WTC11 (cell line): Measurements from ENCODE around the gene FGFR4. TPM values are rescaled to one million over a fixed set of nuclear protein-coding genes. Genes with fewer than 3 reads are reported as not detected.

Experiments
- ATF1 ChIP-seq: sonication (generic); formaldehyde crosslinking; IDR thresholded peaks from 2 replicates; pipeline ENCODE4 v1.8.1; 2023; ENCODE audit warnings: mild to moderate bottlenecking, moderate library complexity, missing genetic modification reagents
- EMX1 ChIP-seq: fragments of 250-450 bp; sonication (Bioruptor Pico); IDR thresholded peaks from 2 replicates; pipeline ENCODE4 v1.8.0; 2021; ENCODE audit warnings: mild to moderate bottlenecking
- ESRRA ChIP-seq: sonication (generic); formaldehyde crosslinking; IDR thresholded peaks from 2 replicates; pipeline ENCODE4 v1.8.1; 2022; ENCODE audit warnings: mild to moderate bottlenecking, missing genetic modification reagents, borderline replicate concordance
- FOXK1 ChIP-seq: sonication (generic); formaldehyde crosslinking; IDR thresholded peaks from 2 replicates; pipeline ENCODE4 v1.8.0; 2022; ENCODE audit warnings: mild to moderate bottlenecking, moderate library complexity, missing genetic modification reagents
- FOXP1 ChIP-seq: sonication (generic); formaldehyde crosslinking; IDR thresholded peaks from 2 replicates; pipeline ENCODE4 v1.8.0; 2022; ENCODE audit warnings: missing genetic modification reagents, mild to moderate bottlenecking, moderate library complexity, borderline replicate concordance
- IRF2 ChIP-seq: sonication (generic); formaldehyde crosslinking; IDR thresholded peaks from 2 replicates; pipeline ENCODE4 v1.8.0; 2022; ENCODE audit warnings: low read depth, missing genetic modification reagents, borderline replicate concordance
- KAT7 ChIP-seq: sonication (generic); formaldehyde crosslinking; IDR thresholded peaks from 2 replicates; pipeline ENCODE4 v1.8.1; 2023; ENCODE audit warnings: missing genetic modification reagents, mild to moderate bottlenecking, borderline replicate concordance
- PRRX2 ChIP-seq: fragments of 250-450 bp; sonication (Bioruptor Pico); IDR thresholded peaks from 2 replicates; pipeline ENCODE4 v1.8.0; 2021; ENCODE audit warnings: mild to moderate bottlenecking
- SMAD4 ChIP-seq: sonication (generic); formaldehyde crosslinking; IDR thresholded peaks from 2 replicates; pipeline ENCODE4 v1.8.0; 2022; ENCODE audit warnings: mild to moderate bottlenecking, missing genetic modification reagents
- TEAD4 ChIP-seq: sonication (generic); formaldehyde crosslinking; IDR thresholded peaks from 2 replicates; pipeline ENCODE4 v1.8.0; 2022; ENCODE audit warnings: mild to moderate bottlenecking, missing genetic modification reagents
- ZNF317 ChIP-seq: sonication (generic); formaldehyde crosslinking; IDR thresholded peaks from 2 replicates; pipeline ENCODE4 v1.8.1; 2023; ENCODE audit warnings: low read depth, mild to moderate bottlenecking, moderate library complexity, missing genetic modification reagents, borderline replicate concordance
- total RNA-seq: library from RNA; stranded (reverse); gene quantifications from 3 replicates; pipeline ENCODE4 v1.2.3, GENCODE V29; 2021
- TF ChIP-seq, protein P1 (sequence below): sonication (generic); formaldehyde crosslinking; IDR thresholded peaks from 2 replicates; pipeline ENCODE4 v1.8.0; 2022; ENCODE audit warnings: mild to moderate bottlenecking, missing genetic modification reagents
- TF ChIP-seq, protein P2 (sequence below): sonication (generic); formaldehyde crosslinking; IDR thresholded peaks from 2 replicates; pipeline ENCODE4 v1.8.0; 2023; ENCODE audit warnings: mild to moderate bottlenecking, missing genetic modification reagents
- TF ChIP-seq, protein P3 (sequence below): fragments of 250-450 bp; sonication (Bioruptor Pico); IDR thresholded peaks from 2 replicates; pipeline ENCODE4 v1.9.0; 2021; ENCODE audit warnings: mild to moderate bottlenecking
- TF ChIP-seq, protein P4 (sequence below): sonication (generic); formaldehyde crosslinking; IDR thresholded peaks from 2 replicates; pipeline ENCODE4 v1.8.1; 2022; ENCODE audit warnings: missing genetic modification reagents, borderline replicate concordance
- TF ChIP-seq, protein P5 (sequence below): fragments of 250-450 bp; sonication (Bioruptor Pico); conservative IDR thresholded peaks from 2 replicates; pipeline ENCODE4 v1.9.0; 2021; ENCODE audit warnings: mild to moderate bottlenecking
- TF ChIP-seq, protein P6 (sequence below): fragments of 250-450 bp; sonication (Bioruptor Pico); IDR thresholded peaks from 2 replicates; pipeline ENCODE4 v1.9.0; 2021; ENCODE audit warnings: mild to moderate bottlenecking
- TF ChIP-seq, protein P7 (sequence below): fragments of 250-450 bp; sonication (Bioruptor Pico); IDR thresholded peaks from 2 replicates; pipeline ENCODE4 v1.9.0; 2021; ENCODE audit warnings: moderate library complexity, mild to moderate bottlenecking, inconsistent platforms, borderline replicate concordance
- TF ChIP-seq, protein P8 (sequence below): fragments of 200-600 bp; IDR thresholded peaks from 2 replicates; pipeline ENCODE4 v1.8.0; 2022; ENCODE audit warnings: antibody characterized with exemption
- TF ChIP-seq, protein P9 (sequence below): sonication (generic); formaldehyde crosslinking; IDR thresholded peaks from 2 replicates; pipeline ENCODE4 v1.8.1; 2022; ENCODE audit warnings: mild to moderate bottlenecking, missing genetic modification reagents, moderate library complexity, borderline replicate concordance
- TF ChIP-seq, protein P10 (sequence below): sonication (generic); formaldehyde crosslinking; IDR thresholded peaks from 2 replicates; pipeline ENCODE4 v1.8.0; 2022; ENCODE audit warnings: mild to moderate bottlenecking, missing genetic modification reagents

Gene FGFR4
- total RNA-seq, 1 experiment from 2014 or later, result 108 TPM

DNA sequence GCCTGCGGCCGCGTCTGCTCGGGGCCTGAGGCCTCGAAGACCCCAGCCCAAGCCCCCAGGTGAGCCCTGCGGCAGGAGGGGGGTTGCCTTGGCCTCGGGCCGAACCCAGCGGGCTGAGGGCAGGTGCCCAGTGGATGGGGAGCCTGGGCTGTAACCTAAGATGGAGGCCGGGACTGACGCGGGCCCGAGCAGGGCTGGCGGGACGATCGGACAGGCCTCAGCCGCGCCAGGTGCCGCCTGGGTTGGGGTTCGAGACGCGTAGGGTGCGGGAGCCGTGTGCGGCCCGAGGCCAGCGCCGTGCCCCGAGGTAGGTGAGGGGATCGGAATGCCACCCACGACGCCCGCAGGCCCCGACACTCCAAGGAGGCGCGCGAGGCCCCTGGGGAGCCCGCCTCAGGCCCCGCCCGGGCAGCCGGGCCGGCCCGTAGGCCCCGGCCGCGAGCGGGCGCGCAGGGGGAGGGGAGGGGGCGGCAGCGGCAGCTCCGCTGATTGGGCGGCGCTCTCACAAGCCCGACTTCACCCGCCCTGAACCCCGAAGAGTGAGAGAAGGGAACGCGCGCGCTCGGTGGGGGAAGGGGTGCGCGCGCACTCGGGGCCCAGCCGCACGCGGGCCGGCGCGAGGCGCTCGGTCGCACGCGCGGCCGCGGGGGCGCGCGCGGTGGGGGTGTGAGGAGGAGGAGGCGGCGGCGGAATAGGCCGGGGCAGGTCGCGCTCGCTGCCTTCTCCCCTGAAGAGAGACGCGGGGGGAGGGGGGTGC is 46.6 kb downstream of the FGFR4 start, which contains the start of gene NSD1 (continued):
- TF ChIP-seq FOXK1 (CRISPR knock-in tag), result 0 out of 2 replicates have a peak, but pooled peaks have one; percentile 29
- TF ChIP-seq, protein P1, sequence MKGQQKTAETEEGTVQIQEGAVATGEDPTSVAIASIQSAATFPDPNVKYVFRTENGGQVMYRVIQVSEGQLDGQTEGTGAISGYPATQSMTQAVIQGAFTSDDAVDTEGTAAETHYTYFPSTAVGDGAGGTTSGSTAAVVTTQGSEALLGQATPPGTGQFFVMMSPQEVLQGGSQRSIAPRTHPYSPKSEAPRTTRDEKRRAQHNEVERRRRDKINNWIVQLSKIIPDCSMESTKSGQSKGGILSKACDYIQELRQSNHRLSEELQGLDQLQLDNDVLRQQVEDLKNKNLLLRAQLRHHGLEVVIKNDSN (CRISPR knock-in tag), result peak; percentile 58; the same call in 1 of the 2 replicates
- TF ChIP-seq, protein P2, sequence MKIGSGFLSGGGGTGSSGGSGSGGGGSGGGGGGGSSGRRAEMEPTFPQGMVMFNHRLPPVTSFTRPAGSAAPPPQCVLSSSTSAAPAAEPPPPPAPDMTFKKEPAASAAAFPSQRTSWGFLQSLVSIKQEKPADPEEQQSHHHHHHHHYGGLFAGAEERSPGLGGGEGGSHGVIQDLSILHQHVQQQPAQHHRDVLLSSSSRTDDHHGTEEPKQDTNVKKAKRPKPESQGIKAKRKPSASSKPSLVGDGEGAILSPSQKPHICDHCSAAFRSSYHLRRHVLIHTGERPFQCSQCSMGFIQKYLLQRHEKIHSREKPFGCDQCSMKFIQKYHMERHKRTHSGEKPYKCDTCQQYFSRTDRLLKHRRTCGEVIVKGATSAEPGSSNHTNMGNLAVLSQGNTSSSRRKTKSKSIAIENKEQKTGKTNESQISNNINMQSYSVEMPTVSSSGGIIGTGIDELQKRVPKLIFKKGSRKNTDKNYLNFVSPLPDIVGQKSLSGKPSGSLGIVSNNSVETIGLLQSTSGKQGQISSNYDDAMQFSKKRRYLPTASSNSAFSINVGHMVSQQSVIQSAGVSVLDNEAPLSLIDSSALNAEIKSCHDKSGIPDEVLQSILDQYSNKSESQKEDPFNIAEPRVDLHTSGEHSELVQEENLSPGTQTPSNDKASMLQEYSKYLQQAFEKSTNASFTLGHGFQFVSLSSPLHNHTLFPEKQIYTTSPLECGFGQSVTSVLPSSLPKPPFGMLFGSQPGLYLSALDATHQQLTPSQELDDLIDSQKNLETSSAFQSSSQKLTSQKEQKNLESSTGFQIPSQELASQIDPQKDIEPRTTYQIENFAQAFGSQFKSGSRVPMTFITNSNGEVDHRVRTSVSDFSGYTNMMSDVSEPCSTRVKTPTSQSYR, result 0 out of 2 replicates have a peak, but pooled peaks have one; percentile 14
- TF ChIP-seq, protein P3, sequence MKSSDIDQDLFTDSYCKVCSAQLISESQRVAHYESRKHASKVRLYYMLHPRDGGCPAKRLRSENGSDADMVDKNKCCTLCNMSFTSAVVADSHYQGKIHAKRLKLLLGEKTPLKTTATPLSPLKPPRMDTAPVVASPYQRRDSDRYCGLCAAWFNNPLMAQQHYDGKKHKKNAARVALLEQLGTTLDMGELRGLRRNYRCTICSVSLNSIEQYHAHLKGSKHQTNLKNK (CRISPR knock-in tag), result no peak
- TF ChIP-seq, protein P4, sequence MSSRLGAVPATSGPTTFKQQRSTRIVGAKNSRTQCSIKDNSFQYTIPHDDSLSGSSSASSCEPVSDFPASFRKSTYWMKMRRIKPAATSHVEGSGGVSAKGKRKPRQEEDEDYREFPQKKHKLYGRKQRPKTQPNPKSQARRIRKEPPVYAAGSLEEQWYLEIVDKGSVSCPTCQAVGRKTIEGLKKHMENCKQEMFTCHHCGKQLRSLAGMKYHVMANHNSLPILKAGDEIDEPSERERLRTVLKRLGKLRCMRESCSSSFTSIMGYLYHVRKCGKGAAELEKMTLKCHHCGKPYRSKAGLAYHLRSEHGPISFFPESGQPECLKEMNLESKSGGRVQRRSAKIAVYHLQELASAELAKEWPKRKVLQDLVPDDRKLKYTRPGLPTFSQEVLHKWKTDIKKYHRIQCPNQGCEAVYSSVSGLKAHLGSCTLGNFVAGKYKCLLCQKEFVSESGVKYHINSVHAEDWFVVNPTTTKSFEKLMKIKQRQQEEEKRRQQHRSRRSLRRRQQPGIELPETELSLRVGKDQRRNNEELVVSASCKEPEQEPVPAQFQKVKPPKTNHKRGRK (CRISPR knock-in tag), result no peak
- TF ChIP-seq ESRRA (CRISPR knock-in tag), result no peak
- no peak for TF ChIP-seq IRF2
- no peak for TF ChIP-seq SMAD4
- 0 out of 2 replicates have a peak, but pooled peaks have one; percentile 37 for TF ChIP-seq TEAD4
- TF ChIP-seq, protein P5, sequence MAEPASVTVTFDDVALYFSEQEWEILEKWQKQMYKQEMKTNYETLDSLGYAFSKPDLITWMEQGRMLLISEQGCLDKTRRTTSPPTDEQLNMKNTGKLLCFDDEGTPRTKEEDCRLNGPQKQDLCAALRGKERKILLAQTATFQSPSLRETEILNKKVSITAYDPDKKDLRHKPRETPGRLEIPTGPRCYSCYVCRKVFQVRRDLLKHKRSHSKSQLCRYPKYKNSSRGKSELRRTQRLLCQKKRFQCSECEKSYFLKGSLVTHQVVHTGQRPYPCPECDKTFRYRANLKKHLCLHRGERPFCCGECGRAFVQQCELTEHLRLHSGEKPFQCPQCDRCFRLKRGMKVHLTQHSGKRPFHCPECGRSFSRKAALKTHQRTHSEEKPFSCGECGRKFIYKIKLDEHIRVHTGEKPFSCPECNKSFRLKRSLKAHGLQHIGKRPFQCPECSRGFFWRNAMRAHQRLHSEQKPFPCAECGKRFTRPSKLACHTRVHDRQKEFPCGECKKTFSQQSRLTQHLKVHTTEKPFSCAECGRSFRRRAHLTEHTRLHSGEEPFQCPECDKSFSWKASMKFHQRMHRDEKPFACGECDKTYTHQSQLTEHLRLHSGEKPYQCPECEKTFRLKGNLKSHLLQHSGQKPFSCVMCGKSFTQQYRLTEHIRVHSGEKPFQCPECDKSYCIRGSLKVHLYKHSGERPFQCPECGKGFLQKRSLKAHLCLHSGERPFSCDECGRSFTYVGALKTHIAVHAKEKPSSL, result no peak
- TF ChIP-seq, protein P6, sequence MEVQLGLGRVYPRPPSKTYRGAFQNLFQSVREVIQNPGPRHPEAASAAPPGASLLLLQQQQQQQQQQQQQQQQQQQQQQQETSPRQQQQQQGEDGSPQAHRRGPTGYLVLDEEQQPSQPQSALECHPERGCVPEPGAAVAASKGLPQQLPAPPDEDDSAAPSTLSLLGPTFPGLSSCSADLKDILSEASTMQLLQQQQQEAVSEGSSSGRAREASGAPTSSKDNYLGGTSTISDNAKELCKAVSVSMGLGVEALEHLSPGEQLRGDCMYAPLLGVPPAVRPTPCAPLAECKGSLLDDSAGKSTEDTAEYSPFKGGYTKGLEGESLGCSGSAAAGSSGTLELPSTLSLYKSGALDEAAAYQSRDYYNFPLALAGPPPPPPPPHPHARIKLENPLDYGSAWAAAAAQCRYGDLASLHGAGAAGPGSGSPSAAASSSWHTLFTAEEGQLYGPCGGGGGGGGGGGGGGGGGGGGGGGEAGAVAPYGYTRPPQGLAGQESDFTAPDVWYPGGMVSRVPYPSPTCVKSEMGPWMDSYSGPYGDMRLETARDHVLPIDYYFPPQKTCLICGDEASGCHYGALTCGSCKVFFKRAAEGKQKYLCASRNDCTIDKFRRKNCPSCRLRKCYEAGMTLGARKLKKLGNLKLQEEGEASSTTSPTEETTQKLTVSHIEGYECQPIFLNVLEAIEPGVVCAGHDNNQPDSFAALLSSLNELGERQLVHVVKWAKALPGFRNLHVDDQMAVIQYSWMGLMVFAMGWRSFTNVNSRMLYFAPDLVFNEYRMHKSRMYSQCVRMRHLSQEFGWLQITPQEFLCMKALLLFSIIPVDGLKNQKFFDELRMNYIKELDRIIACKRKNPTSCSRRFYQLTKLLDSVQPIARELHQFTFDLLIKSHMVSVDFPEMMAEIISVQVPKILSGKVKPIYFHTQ, result no peak
- TF ChIP-seq, protein P7, sequence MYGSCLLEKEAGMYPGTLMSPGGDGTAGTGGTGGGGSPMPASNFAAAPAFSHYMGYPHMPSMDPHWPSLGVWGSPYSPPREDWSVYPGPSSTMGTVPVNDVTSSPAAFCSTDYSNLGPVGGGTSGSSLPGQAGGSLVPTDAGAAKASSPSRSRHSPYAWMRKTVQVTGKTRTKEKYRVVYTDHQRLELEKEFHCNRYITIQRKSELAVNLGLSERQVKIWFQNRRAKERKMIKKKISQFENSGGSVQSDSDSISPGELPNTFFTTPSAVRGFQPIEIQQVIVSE (CRISPR knock-in tag), result no peak
- 0 out of 2 replicates have a peak, but pooled peaks have one; percentile 84 for TF ChIP-seq EMX1 (CRISPR knock-in tag)
- TF ChIP-seq, protein P8, sequence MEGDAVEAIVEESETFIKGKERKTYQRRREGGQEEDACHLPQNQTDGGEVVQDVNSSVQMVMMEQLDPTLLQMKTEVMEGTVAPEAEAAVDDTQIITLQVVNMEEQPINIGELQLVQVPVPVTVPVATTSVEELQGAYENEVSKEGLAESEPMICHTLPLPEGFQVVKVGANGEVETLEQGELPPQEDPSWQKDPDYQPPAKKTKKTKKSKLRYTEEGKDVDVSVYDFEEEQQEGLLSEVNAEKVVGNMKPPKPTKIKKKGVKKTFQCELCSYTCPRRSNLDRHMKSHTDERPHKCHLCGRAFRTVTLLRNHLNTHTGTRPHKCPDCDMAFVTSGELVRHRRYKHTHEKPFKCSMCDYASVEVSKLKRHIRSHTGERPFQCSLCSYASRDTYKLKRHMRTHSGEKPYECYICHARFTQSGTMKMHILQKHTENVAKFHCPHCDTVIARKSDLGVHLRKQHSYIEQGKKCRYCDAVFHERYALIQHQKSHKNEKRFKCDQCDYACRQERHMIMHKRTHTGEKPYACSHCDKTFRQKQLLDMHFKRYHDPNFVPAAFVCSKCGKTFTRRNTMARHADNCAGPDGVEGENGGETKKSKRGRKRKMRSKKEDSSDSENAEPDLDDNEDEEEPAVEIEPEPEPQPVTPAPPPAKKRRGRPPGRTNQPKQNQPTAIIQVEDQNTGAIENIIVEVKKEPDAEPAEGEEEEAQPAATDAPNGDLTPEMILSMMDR, result no peak
- TF ChIP-seq, protein P9, sequence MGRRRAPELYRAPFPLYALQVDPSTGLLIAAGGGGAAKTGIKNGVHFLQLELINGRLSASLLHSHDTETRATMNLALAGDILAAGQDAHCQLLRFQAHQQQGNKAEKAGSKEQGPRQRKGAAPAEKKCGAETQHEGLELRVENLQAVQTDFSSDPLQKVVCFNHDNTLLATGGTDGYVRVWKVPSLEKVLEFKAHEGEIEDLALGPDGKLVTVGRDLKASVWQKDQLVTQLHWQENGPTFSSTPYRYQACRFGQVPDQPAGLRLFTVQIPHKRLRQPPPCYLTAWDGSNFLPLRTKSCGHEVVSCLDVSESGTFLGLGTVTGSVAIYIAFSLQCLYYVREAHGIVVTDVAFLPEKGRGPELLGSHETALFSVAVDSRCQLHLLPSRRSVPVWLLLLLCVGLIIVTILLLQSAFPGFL (CRISPR knock-in tag), result no peak
- peak; percentile 68; the same call in 1 of the 2 replicates for TF ChIP-seq FOXP1 (CRISPR knock-in tag)
- TF ChIP-seq KAT7, result peak; percentile 68; the same call in 1 of the 2 replicates
- TF ChIP-seq PRRX2 (CRISPR knock-in tag), result no peak
- no peak for TF ChIP-seq ZNF317 (CRISPR knock-in tag)
- TF ChIP-seq ATF1 (CRISPR knock-in tag), result no peak
- TF ChIP-seq, protein P10, sequence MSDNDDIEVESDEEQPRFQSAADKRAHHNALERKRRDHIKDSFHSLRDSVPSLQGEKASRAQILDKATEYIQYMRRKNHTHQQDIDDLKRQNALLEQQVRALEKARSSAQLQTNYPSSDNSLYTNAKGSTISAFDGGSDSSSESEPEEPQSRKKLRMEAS (CRISPR knock-in tag), result peak; percentile 78
